H1 (cell line): ENCODE data around the gene DNASE1L1. TPM values are rescaled to one million over a fixed set of nuclear protein-coding genes. Genes with fewer than 3 reads are reported as not detected.

ENCODE experiments used
- FOSL1 ChIP-seq: IDR thresholded peaks from 2 replicates; pipeline ENCODE4 v1.6.1; 2011; ENCODE audit warnings: mild to moderate bottlenecking, low read depth, low read length, moderate library complexity; ENCODE audit not compliant: insufficient read depth
- GTF2F1 ChIP-seq: IDR thresholded peaks from 2 replicates; pipeline ENCODE4 v1.6.1; 2012; ENCODE audit warnings: low read depth, low read length, improper control_type of control experiment, borderline replicate concordance
- JUN ChIP-seq: IDR thresholded peaks from 2 replicates; pipeline ENCODE4 v1.6.1; 2011; ENCODE audit warnings: low read depth, mild to moderate bottlenecking, improper control_type of control experiment, low read length
- NRF1 ChIP-seq: IDR thresholded peaks from 2 replicates; pipeline ENCODE4 v1.6.1; 2011; ENCODE audit warnings: mild to moderate bottlenecking, low read depth, low read length, improper control_type of control experiment
- TAF1 ChIP-seq: IDR thresholded peaks from 2 replicates; pipeline ENCODE4 v1.6.1; 2011; ENCODE audit warnings: mild to moderate bottlenecking, low read depth, low read length
- TEAD4 ChIP-seq: IDR thresholded peaks from 2 replicates; pipeline ENCODE4 v1.6.1; 2012; ENCODE audit warnings: low read depth, low read length, inconsistent platforms, mixed read lengths
- polyA plus RNA-seq, 7 experiments: library from polyadenylated mRNA; depleted of rRNA in 3 of 7; stranded (reverse) in 5 of 7; unstranded in 2 of 7; fragments of >200 nt in 5 of 7; fragments of 200-250 nt in 2 of 7; gene quantifications; 1 replicate in 5 of 7; 2 replicates in 1 of 7; 4 replicates in 1 of 7; pipeline versions ENCODE4 v1.2.1 to v1.2.3, GENCODE V29; 2011 to 2013; ENCODE audit warnings: missing spikeins in 2 of 7, mixed read lengths in 2 of 7
- total RNA-seq: library from RNA; stranded (reverse); fragmentation: NEBNext Ultra II Directional; extraction: Animal tissue kit (Norgen Biotek cat#: 25700); gene quantifications from 2 replicates; pipeline ENCODE4 v1.2.1, GENCODE V29; 2021
- TF ChIP-seq, protein P1 (sequence below): IDR thresholded peaks from 2 replicates; pipeline ENCODE4 v1.6.1; 2011; ENCODE audit warnings: low read length, improper control_type of control experiment

The DNASE1L1 gene
- total and polyA plus RNA-seq, 2 of the 8 experiments (the other 6 are each of a cell fraction or from before 2014, with no cell fraction given) = 8.7 to 30.0 TPM

DNA sequence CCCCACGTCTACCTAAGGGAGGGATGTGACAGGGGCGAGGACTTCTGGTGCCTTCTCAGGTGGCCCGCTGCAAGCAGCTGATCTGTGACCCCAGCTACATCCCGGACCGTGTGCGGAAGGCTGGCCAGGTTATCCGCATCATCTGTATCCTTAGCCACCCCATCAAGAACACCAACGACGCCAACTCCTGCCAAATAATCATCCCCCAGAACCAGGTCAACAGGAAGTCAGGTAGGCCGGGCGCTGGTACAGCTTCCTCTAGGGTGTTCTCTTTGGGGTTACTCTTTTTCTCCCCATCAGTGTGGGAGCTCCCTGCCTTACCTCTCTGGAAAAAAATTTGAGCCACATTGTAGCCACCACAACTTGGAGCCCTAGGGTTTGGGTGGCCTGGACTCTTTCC, 32.5 kb upstream of the DNASE1L1 start (continued):
- TF ChIP-seq NRF1 = no peak
- TF ChIP-seq, protein P1, sequence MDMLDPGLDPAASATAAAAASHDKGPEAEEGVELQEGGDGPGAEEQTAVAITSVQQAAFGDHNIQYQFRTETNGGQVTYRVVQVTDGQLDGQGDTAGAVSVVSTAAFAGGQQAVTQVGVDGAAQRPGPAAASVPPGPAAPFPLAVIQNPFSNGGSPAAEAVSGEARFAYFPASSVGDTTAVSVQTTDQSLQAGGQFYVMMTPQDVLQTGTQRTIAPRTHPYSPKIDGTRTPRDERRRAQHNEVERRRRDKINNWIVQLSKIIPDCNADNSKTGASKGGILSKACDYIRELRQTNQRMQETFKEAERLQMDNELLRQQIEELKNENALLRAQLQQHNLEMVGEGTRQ = no peak
- no peak for TF ChIP-seq JUN
- TF ChIP-seq GTF2F1 = no peak
- no peak for TF ChIP-seq TAF1
- TF ChIP-seq TEAD4 = no peak
- TF ChIP-seq FOSL1 = no peak
